HEK293 (cell line): Measurements from ENCODE around the gene POLD4.

Experiments used
- CTCF ChIA-PET: fragments of 350-600 bp; formaldehyde crosslinking; extraction: SDS; loops from one replicate; lab custom pipeline; 2021; ENCODE audit warnings: antibody characterized with exemption; lab: Yijun Ruan, JAX
- POLR2A ChIA-PET: fragments of 300-600 bp; formaldehyde crosslinking; extraction: SDS; loops from one replicate; lab custom pipeline; 2020; ENCODE audit warnings: antibody characterized with exemption, inconsistent platforms; lab: Yijun Ruan, JAX
- H3K27ac ChIP-seq: fragments of 200-500 bp; sonication (Bioruptor generic); 2 replicates; pipeline ENCODE4 v1.5.1; 2014; ENCODE audit warnings: low read depth, low read length, control low read depth, inconsistent platforms; ENCODE audit errors: extremely low read depth
- H3K36me3 ChIP-seq, 2 experiments: fragments of 200-500 bp in 1 of 2; sonication (Bioruptor generic) in 1 of 2; 1 replicate in 1 of 2; 2 replicates in 1 of 2; pipeline ENCODE4 v1.5.1; 2014 to 2017; ENCODE audit warnings: inconsistent platforms in 2 of 2, low read length in 2 of 2; ENCODE audit not compliant: control insufficient read depth in 2 of 2, insufficient read depth in 1 of 2
- H3K4me1 ChIP-seq: fragments of 200-500 bp; sonication (Bioruptor generic); 2 replicates; pipeline ENCODE4 v1.5.1; 2014; ENCODE audit warnings: mild to moderate bottlenecking, low read length, inconsistent platforms; ENCODE audit not compliant: control insufficient read depth, insufficient read depth
- H3K4me3 ChIP-seq: 2 replicates; pipeline ENCODE4 v1.5.1; 2011; ENCODE audit warnings: low read depth, mild to moderate bottlenecking, control low read depth, low read length, moderate library complexity
- H3K9me3 ChIP-seq: fragments of 200-500 bp; sonication (Bioruptor generic); 2 replicates; pipeline ENCODE4 v1.5.1; 2014; ENCODE audit warnings: low read depth, low read length, inconsistent platforms; ENCODE audit not compliant: control insufficient read depth, insufficient read depth
- GLIS1 ChIP-seq: fragments of 450-650 bp; formaldehyde crosslinking; IDR thresholded peaks from 2 replicates; pipeline ENCODE4 v1.5.1; 2016; ENCODE audit warnings: missing biosample characterization, missing genetic modification characterization
- KLF8 ChIP-seq: fragments of 450-650 bp; formaldehyde crosslinking; IDR thresholded peaks from 2 replicates; pipeline ENCODE4 v1.5.1; 2016; ENCODE audit warnings: missing biosample characterization, missing genetic modification characterization
- MYNN ChIP-seq: fragments of 450-650 bp; formaldehyde crosslinking; IDR thresholded peaks from 2 replicates; pipeline ENCODE4 v1.5.1; 2016; ENCODE audit warnings: missing biosample characterization, missing genetic modification characterization, borderline replicate concordance
- YY1 ChIP-seq: fragments of 450-650 bp; formaldehyde crosslinking; IDR thresholded peaks from 2 replicates; pipeline ENCODE4 v1.5.1; 2018; ENCODE audit warnings: missing biosample characterization, missing genetic modification characterization
- ZBTB17 ChIP-seq: fragments of 450-650 bp; formaldehyde crosslinking; IDR thresholded peaks from 2 replicates; pipeline ENCODE4 v1.5.1; 2016; ENCODE audit warnings: missing biosample characterization, missing genetic modification characterization
- ZBTB48 ChIP-seq: fragments of 450-650 bp; formaldehyde crosslinking; IDR thresholded peaks from 2 replicates; pipeline ENCODE4 v1.5.1; 2016; ENCODE audit warnings: missing biosample characterization, missing genetic modification characterization
- ZFHX2 ChIP-seq: fragments of 450-650 bp; formaldehyde crosslinking; conservative IDR thresholded peaks from 2 replicates; pipeline ENCODE4 v1.5.1; 2016; ENCODE audit warnings: missing biosample characterization, missing genetic modification characterization
- ZFP69B ChIP-seq: fragments of 450-650 bp; formaldehyde crosslinking; IDR thresholded peaks from 2 replicates; pipeline ENCODE4 v1.5.1; 2016; ENCODE audit warnings: missing biosample characterization, missing genetic modification characterization
- ZIC2 ChIP-seq: fragments of 450-650 bp; formaldehyde crosslinking; IDR thresholded peaks from 2 replicates; pipeline ENCODE4 v1.5.1; 2016; ENCODE audit warnings: missing biosample characterization, missing genetic modification characterization
- ZNF16 ChIP-seq: fragments of 450-650 bp; formaldehyde crosslinking; IDR thresholded peaks from 2 replicates; pipeline ENCODE4 v1.5.1; 2016; ENCODE audit warnings: low read depth, missing biosample characterization, missing genetic modification characterization
- ZNF19 ChIP-seq: fragments of 450-650 bp; formaldehyde crosslinking; IDR thresholded peaks from 2 replicates; pipeline ENCODE4; 2016; ENCODE audit warnings: missing biosample characterization, missing genetic modification characterization, low read depth
- ZNF223 ChIP-seq: fragments of 450-650 bp; formaldehyde crosslinking; IDR thresholded peaks from 2 replicates; pipeline ENCODE4 v1.5.1; 2016; ENCODE audit warnings: missing biosample characterization, missing genetic modification characterization
- ZNF292 ChIP-seq: fragments of 450-650 bp; formaldehyde crosslinking; IDR thresholded peaks from 2 replicates; pipeline ENCODE4 v1.5.1; 2016; ENCODE audit warnings: low read depth, missing biosample characterization, missing genetic modification characterization, borderline replicate concordance
- ZNF433 ChIP-seq: fragments of 450-650 bp; formaldehyde crosslinking; IDR thresholded peaks from 2 replicates; pipeline ENCODE4 v1.5.1; 2016; ENCODE audit warnings: missing biosample characterization, missing genetic modification characterization, low read depth
- ZNF513 ChIP-seq: fragments of 450-650 bp; IDR thresholded peaks from 2 replicates; pipeline ENCODE4 v1.5.1; 2018; ENCODE audit warnings: missing biosample characterization, missing genetic modification characterization
- ZNF561 ChIP-seq: fragments of 450-650 bp; IDR thresholded peaks from 2 replicates; pipeline ENCODE4 v1.5.1; 2018; ENCODE audit warnings: missing biosample characterization, missing genetic modification characterization, borderline replicate concordance
- ZNF654 ChIP-seq: fragments of 450-650 bp; formaldehyde crosslinking; IDR thresholded peaks from 2 replicates; pipeline ENCODE4 v1.5.1; 2016; ENCODE audit warnings: low read depth, missing biosample characterization, missing genetic modification characterization
- ZNF660 ChIP-seq: fragments of 450-650 bp; IDR thresholded peaks from 2 replicates; pipeline ENCODE4 v1.5.1; 2018; ENCODE audit warnings: missing biosample characterization, mild to moderate bottlenecking, missing genetic modification characterization
- ZNF677 ChIP-seq: fragments of 450-650 bp; IDR thresholded peaks from 2 replicates; pipeline ENCODE4 v1.5.0; 2018; ENCODE audit warnings: missing biosample characterization, mild to moderate bottlenecking, missing genetic modification characterization, moderate library complexity
- ZNF768 ChIP-seq: fragments of 450-650 bp; formaldehyde crosslinking; IDR thresholded peaks from 2 replicates; pipeline ENCODE4 v1.5.1; 2018; ENCODE audit warnings: missing biosample characterization, mild to moderate bottlenecking, missing genetic modification characterization
- ZSCAN30 ChIP-seq: fragments of 450-650 bp; IDR thresholded peaks from 2 replicates; pipeline ENCODE4 v1.5.1; 2018; ENCODE audit warnings: missing biosample characterization, mild to moderate bottlenecking, missing genetic modification characterization, moderate library complexity
- TF ChIP-seq, protein P1 (sequence below): fragments of 450-650 bp; formaldehyde crosslinking; conservative IDR thresholded peaks from 2 replicates; pipeline ENCODE4 v1.5.1; 2016; ENCODE audit warnings: low read depth, missing biosample characterization, missing genetic modification characterization
- TF ChIP-seq, protein P2 (sequence below): fragments of 450-650 bp; formaldehyde crosslinking; IDR thresholded peaks from 2 replicates; pipeline ENCODE4 v1.5.1; 2017; ENCODE audit warnings: missing biosample characterization, missing genetic modification characterization
- TF ChIP-seq, protein P3 (sequence below): fragments of 450-650 bp; formaldehyde crosslinking; IDR thresholded peaks from 2 replicates; pipeline ENCODE4 v1.5.1; 2016; ENCODE audit warnings: missing biosample characterization, missing genetic modification characterization

The POLD4 gene

GRCh38 chr11:67357831-67358670, 4.7 kb upstream of the POLD4 start (continued):
- no peak for TF ChIP-seq ZNF292 (tag by site-specific recombination)
- TF ChIP-seq ZNF660 (tag by site-specific recombination), result no peak
- no peak for TF ChIP-seq ZNF561 (tag by site-specific recombination)
- TF ChIP-seq, all 188 proteins: peak for 0

DNA sequence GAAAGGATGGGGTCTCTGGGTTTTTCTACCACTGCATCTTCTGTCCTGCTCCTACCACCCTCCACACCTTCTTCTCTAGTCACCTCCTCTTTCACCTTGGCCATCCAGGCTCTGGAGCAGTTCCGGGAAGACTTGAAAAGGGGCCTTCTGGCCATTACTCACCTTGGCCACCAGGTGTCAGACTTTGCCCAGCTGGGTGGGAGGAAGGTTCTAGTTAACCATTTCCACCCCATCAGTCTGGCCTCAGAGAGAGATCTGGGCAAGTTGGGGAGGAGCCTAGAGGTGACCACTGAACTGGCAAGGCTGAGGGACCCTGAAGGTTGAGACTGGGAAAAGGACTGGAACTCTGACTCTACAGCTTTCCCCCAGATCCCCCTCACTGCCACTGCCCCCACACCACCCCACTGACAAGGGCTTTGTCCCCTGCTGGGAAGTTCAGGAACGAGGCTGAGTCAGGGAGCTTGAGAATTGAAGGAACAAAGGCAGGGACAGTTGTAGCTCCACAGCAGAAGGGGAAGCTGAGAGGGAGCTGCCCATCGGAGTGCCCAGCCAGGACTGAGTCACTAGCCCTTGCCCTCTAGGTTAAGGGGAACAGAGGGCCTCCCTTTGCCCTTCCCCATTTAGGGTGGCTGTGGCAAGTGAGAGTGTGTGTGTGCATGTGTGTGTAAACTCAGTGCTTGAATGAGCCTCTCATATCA, 3.7 kb upstream of the POLD4 start:
- no peaks in the 10 kb centered on the region for H3K9me3 ChIP-seq
- POLR2A ChIA-PET, result interaction anchor here (1.3 to 2.3 kb wide), 3 partner anchors 17 to 35 kb away, joined by 4 to 8 read pairs (median 7); partner anchors contain the start of gene RAD9A
- H3K4me3 ChIP-seq, result no peak overlapping the region
- H3K27ac ChIP-seq, result no peak overlapping the region
- CTCF ChIA-PET, result interaction anchor here (0.6 to 30.4 kb wide), 18 partner anchors 10 to 932 kb away, joined by 3 to 898 read pairs (median 4); partner anchors contain the start of genes CCDC87, CLCF1 and RAD9A
- H3K36me3 ChIP-seq, result no peaks in the 10 kb centered on the region
- H3K4me1 ChIP-seq, result no peaks in the 10 kb centered on the region
- 0 out of 2 replicates have a peak, but pooled peaks have one; percentile 36 for TF ChIP-seq KLF8 (tag by site-specific recombination)
- TF ChIP-seq ZBTB48 (tag by site-specific recombination), result no peak
- 0 out of 2 replicates have a peak, but pooled peaks have one; percentile 24 for TF ChIP-seq ZNF513 (tag by site-specific recombination)
- TF ChIP-seq ZSCAN30, result 0 out of 2 replicates have a peak, but pooled peaks have one; percentile 8
- TF ChIP-seq, protein P1, sequence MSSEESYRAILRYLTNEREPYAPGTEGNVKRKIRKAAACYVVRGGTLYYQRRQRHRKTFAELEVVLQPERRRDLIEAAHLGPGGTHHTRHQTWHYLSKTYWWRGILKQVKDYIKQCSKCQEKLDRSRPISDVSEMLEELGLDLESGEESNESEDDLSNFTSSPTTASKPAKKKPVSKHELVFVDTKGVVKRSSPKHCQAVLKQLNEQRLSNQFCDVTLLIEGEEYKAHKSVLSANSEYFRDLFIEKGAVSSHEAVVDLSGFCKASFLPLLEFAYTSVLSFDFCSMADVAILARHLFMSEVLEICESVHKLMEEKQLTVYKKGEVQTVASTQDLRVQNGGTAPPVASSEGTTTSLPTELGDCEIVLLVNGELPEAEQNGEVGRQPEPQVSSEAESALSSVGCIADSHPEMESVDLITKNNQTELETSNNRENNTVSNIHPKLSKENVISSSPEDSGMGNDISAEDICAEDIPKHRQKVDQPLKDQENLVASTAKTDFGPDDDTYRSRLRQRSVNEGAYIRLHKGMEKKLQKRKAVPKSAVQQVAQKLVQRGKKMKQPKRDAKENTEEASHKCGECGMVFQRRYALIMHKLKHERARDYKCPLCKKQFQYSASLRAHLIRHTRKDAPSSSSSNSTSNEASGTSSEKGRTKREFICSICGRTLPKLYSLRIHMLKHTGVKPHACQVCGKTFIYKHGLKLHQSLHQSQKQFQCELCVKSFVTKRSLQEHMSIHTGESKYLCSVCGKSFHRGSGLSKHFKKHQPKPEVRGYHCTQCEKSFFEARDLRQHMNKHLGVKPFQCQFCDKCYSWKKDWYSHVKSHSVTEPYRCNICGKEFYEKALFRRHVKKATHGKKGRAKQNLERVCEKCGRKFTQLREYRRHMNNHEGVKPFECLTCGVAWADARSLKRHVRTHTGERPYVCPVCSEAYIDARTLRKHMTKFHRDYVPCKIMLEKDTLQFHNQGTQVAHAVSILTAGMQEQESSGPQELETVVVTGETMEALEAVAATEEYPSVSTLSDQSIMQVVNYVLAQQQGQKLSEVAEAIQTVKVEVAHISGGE (tag by site-specific recombination), result no peak
- TF ChIP-seq ZNF19 (tag by site-specific recombination), result no peak
- TF ChIP-seq ZNF654 (tag by site-specific recombination), result peak; percentile 84
- TF ChIP-seq ZFHX2, result peak; percentile 37
- no peak for TF ChIP-seq ZNF677
- no peak for TF ChIP-seq ZNF768 (tag by site-specific recombination)
- TF ChIP-seq ZNF16, result no peak
- TF ChIP-seq YY1, result no peak
- no peak for TF ChIP-seq ZNF433
- TF ChIP-seq ZIC2, result peak; percentile 43
- no peak for TF ChIP-seq MYNN (tag by site-specific recombination)
- peak; percentile 28; the same call in 1 of the 2 replicates for TF ChIP-seq GLIS1 (tag by site-specific recombination)
- no peak for TF ChIP-seq ZNF223 (tag by site-specific recombination)
- TF ChIP-seq, protein P2, sequence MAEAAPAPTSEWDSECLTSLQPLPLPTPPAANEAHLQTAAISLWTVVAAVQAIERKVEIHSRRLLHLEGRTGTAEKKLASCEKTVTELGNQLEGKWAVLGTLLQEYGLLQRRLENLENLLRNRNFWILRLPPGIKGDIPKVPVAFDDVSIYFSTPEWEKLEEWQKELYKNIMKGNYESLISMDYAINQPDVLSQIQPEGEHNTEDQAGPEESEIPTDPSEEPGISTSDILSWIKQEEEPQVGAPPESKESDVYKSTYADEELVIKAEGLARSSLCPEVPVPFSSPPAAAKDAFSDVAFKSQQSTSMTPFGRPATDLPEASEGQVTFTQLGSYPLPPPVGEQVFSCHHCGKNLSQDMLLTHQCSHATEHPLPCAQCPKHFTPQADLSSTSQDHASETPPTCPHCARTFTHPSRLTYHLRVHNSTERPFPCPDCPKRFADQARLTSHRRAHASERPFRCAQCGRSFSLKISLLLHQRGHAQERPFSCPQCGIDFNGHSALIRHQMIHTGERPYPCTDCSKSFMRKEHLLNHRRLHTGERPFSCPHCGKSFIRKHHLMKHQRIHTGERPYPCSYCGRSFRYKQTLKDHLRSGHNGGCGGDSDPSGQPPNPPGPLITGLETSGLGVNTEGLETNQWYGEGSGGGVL (tag by site-specific recombination), result peak; percentile 25; the same call in 1 of the 2 replicates
- TF ChIP-seq ZBTB17 (tag by site-specific recombination), result peak; percentile 48
- 0 out of 2 replicates have a peak, but pooled peaks have one; percentile 24 for TF ChIP-seq ZFP69B (tag by site-specific recombination)
- TF ChIP-seq, protein P3, sequence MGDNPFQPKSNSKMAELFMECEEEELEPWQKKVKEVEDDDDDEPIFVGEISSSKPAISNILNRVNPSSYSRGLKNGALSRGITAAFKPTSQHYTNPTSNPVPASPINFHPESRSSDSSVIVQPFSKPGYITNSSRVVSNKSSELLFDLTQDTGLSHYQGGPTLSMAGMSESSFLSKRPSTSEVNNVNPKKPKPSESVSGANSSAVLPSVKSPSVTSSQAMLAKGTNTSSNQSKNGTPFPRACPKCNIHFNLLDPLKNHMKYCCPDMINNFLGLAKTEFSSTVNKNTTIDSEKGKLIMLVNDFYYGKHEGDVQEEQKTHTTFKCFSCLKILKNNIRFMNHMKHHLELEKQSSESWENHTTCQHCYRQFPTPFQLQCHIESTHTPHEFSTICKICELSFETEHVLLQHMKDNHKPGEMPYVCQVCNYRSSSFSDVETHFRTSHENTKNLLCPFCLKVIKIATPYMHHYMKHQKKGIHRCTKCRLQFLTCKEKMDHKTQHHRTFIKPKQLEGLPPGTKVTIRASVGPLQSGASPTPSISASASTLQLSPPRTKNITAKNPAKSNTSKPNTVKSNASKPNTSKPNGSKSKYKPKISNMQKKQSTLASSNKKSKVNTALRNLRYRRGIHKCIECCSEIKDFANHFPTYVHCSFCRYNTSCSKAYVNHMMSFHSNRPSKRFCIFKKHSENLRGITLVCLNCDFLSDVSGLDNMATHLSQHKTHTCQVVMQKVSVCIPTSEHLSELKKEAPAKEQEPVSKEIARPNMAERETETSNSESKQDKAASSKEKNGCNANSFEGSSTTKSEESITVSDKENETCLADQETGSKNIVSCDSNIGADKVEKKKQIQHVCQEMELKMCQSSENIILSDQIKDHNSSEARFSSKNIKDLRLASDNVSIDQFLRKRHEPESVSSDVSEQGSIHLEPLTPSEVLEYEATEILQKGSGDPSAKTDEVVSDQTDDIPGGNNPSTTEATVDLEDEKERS, result no peak
